Measurements from ENCODE around the gene KEL. TPM values are rescaled to one million over a fixed set of nuclear protein-coding genes. Genes with fewer than 3 reads are reported as not detected.

KEL gene
- total RNA-seq = not detected in 2 replicates

GRCh38 chr7:142961973-142962926, at the start of gene KEL:
TSS of gene KEL (minus strand) at chr7:142962363. CDS start at chr7:142962206, 157 bp downstream.

GRCh38 chr7:142939226-142939910, 22.8 kb downstream of the KEL start, which contains the start of gene LLCFC1:
TSS of gene LLCFC1 (plus strand) at chr7:142939484. CDS start at chr7:142939622, 138 bp downstream.

GRCh38 chr7:142933624-142934023, 28.5 kb downstream of the KEL start, which contains the start of gene TRPV5:
TSS of gene TRPV5 (minus strand) at chr7:142933746. CDS start at chr7:142933459, 287 bp downstream.

Other genes with a start within 250 kb of the KEL start
- gene PRSS1, start 212.9 kb downstream of the KEL start, total RNA-seq = not detected in 2 replicates
- not detected in 2 replicates for gene PRSS2, start 191.4 kb downstream of the KEL start, total RNA-seq
- gene EPHB6, start 107.3 kb downstream of the KEL start, total RNA-seq = 0.32 and 0.91 TPM in 2 replicates
- not detected in 2 replicates for gene TRPV6, start 76.6 kb downstream of the KEL start, total RNA-seq
- not detected in 2 replicates for gene TRPV5, start 28.6 kb downstream of the KEL start, total RNA-seq
- gene LLCFC1, start 22.9 kb downstream of the KEL start, total RNA-seq = not detected in 2 replicates
- gene OR9A2, start 64.8 kb upstream of the KEL start, total RNA-seq = 0.22 TPM in 1 of 2 replicates, not detected in the other
- not detected in 2 replicates for gene OR6V1, start 90.0 kb upstream of the KEL start, total RNA-seq
- gene PIP, start 169.7 kb upstream of the KEL start, total RNA-seq = not detected in 2 replicates
- not detected in 2 replicates for gene TAS2R39, start 221.1 kb upstream of the KEL start, total RNA-seq